Spleen (tissue), 11 donors: Measurements from ENCODE around the gene PCBD2. TPM values are rescaled to one million over a fixed set of nuclear protein-coding genes. Genes with fewer than 3 reads are reported as not detected.

Experiments
- DNase-seq: peaks from one replicate; pipeline ENCODE4 v3.0.0-alpha.2; 2020
- H3K27ac ChIP-seq, 8 donors: fragments of 200-600 bp; sonication (generic) in 7 of 8; 1 replicate in 4 of 8; 2 replicates in 4 of 8; pipeline versions ENCODE4 v1.5.0 to v1.8.0; 2016 to 2021; ENCODE audit warnings: inconsistent platforms in 4 of 8, mild to moderate bottlenecking in 4 of 8, moderate library complexity in 1 of 8
- H3K27me3 ChIP-seq, 7 donors: fragments of 200-600 bp; sonication (generic) in 6 of 7; replicated peaks in 1 of 7; 1 replicate in 4 of 7; 2 replicates in 3 of 7; pipeline versions ENCODE4 v1.5.0 to v1.8.0; 2016 to 2021; ENCODE audit warnings: inconsistent platforms in 3 of 7, mild to moderate bottlenecking in 1 of 7
- H3K36me3 ChIP-seq, 6 donors: fragments of 200-600 bp; sonication (generic) in 5 of 6; 1 replicate in 4 of 6; 2 replicates in 2 of 6; pipeline versions ENCODE4 v1.5.0 to v1.8.0; 2016 to 2021; ENCODE audit warnings: inconsistent platforms in 2 of 6
- H3K4me1 ChIP-seq, 6 donors: fragments of 200-600 bp; sonication (generic) in 5 of 6; 1 replicate in 3 of 6; 2 replicates in 3 of 6; pipeline versions ENCODE4 v1.5.0 to v1.8.0; 2016 to 2021; ENCODE audit warnings: inconsistent platforms in 3 of 6
- H3K4me3 ChIP-seq, 8 donors: fragments of 200-600 bp; sonication (generic) in 7 of 8; 1 replicate in 4 of 8; 2 replicates in 4 of 8; pipeline versions ENCODE4 v1.5.0 to v1.8.0; 2016 to 2021; ENCODE audit warnings: inconsistent platforms in 4 of 8, mild to moderate bottlenecking in 4 of 8, moderate library complexity in 2 of 8
- H3K9me3 ChIP-seq, 8 donors: fragments of 200-600 bp; sonication (generic) in 7 of 8; 1 replicate in 4 of 8; 2 replicates in 4 of 8; pipeline versions ENCODE4 v1.5.0 to v1.8.0; 2016 to 2021; ENCODE audit warnings: inconsistent platforms in 4 of 8
- POLR2A ChIP-seq, 3 donors: fragments of 450-650 bp; IDR thresholded peaks; one replicate each; pipeline ENCODE4 v1.5.1; 2017; ENCODE audit warnings: antibody characterized with exemption in 3 of 3, mild to moderate bottlenecking in 1 of 3
- POLR2AphosphoS5 ChIP-seq, 3 donors: sonication (generic); formaldehyde crosslinking; IDR thresholded peaks; one replicate each; pipeline ENCODE4 v1.5.1; 2017; ENCODE audit warnings: antibody characterized with exemption in 3 of 3
- WGBS, 5 donors: extraction: QIAGEN DNeasy Blood & Tissue Kit in 3 of 5; methylation state at CpG; one replicate each; pipeline versions ENCODE4 v1.1.5 to v1.1.7; 2013 to 2018; 5-methylcytosine and 5-hydroxymethylcytosine counted together
- intact Hi-C: fragments of 100-400 bp; cut with DNase I; formaldehyde crosslinking; loops from one replicate; pipeline ENCODE4 v1.15.0; 2023; ENCODE audit warnings: low total_unique reads
- polyA plus RNA-seq, 3 donors: library from polyadenylated mRNA; stranded (reverse); fragments of 200-250 nt; gene quantifications; one replicate each; pipeline ENCODE4 v1.2.1, GENCODE V29; 2013
- total RNA-seq, 7 donors: library from RNA; depleted of rRNA in 3 of 7; stranded (reverse); fragments of >200 nt in 3 of 7; fragmentation: NEBNext Ultra II Directional in 4 of 7; extraction: Animal tissue kit (Norgen Biotek cat#: 25700) in 4 of 7; gene quantifications; one replicate each; pipeline versions ENCODE4 v1.1.0 to v1.2.1, GENCODE V29; 2016 to 2021
- TF ChIP-seq, protein P1 (sequence below), 11 experiments: fragments of 200-600 bp in 7 of 11; fragments of 450-650 bp in 4 of 11; sonication (generic) in 4 of 11; IDR thresholded peaks in 8 of 11; conservative IDR thresholded peaks in 3 of 11; 1 replicate in 7 of 11; 2 replicates in 4 of 11; pipeline versions ENCODE4 v1.4.0 to v1.8.0; 2016 to 2021; ENCODE audit warnings: antibody characterized with exemption in 11 of 11, inconsistent platforms in 4 of 11, mild to moderate bottlenecking in 1 of 11
- donor health status: healthy with polysubstance abuse.
- donor health status: DM: no; HTN: no; CAD: no; lungs with moderate emphysema.
- donor health status: DM: no; HTN: no; CAD: no.
- donor health status: Bipolar disorder and iron deficiency.
- donor health status: healthy.
- donor health status: DM: no; HTN: no; CAD: no.
- donor health status: DM: yes; HTN: yes; CAD: no.

Gene PCBD2
- total and polyA plus RNA-seq, 10 donors, result 2.8 to 15.8 (median 9.2) TPM

DNA sequence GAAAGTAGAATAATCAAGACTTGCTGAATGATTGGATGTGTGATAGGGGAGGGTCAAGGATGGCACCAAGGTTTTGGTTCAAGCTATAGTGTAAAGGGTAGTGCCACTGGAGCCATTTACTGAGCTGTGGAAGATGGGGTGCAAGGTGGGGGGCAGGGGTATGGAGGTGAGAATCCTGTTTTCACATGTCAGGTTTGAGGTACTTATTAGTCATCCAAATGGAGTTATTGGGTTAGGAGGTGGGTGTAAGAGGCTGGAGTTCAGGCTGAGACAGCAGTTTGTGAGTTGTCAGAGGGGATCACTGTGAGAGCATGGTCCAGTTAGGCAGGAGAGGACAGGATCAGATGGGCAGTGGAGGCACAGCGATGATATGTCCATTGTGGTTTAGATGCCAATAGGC lies 8.9 kb downstream of the PCBD2 start:
- intact Hi-C loops, result no loop called here
- WGBS, 5 donors, result 91 to 100% (median 97%) methylated on average over 1 of the region's 1 CpG

DNA sequence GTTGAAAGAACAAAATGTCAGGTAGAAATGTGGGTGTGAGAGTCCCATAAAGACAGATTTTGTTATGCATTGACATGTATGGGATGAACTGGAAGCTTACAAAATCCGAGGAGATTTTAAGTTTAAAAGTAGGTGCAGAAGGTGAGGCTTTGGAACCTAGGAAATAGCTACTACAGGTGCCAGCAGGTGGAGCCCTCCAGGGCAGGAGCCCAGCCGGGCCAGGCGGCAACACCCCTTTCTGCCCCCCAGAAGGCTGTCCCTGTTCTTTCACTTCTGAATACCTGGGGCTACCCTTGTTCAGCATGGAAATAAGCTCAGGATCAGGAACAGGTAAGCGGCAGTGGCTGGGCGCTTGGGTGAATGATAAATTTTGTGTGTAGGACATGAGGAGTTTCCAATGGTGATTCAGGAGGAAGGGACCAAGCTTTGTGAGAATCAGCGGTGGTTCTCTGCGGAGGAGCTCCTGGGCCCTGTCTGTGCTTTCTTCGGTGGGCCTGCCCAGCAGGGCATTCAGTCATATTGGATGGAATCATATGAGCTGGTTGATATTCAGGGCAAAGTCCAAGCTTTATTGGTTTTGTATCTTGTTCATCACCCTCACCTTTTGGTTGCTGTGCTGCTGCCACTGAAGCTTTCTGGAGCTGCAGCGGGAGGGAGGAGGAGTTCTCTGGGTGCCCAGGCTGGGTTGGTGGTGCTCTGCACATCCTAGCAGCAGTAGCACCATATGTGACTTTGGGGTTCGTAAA lies 12.3 kb downstream of the PCBD2 start:
- intact Hi-C loops, result loop anchor here (5.0 kb wide), 1 partner anchor 275 kb away; no protein-coding TSS in a partner anchor
- 91 to 96% (median 92%) methylated on average over 10 of the region's 10 CpGs for WGBS, 5 donors
- Histone ChIP-seq H3K4me1 (no peaks in the 10 kb centered on the region), H3K36me3 (peaks cover 0 to 80% (median 36%) of the 10 kb centered on the region in 6 donors), H3K9me3 (no peaks in the 10 kb centered on the region), H3K27me3 (no peaks in the 10 kb centered on the region), H3K4me3 (no peak overlapping the region), H3K27ac (no peak overlapping the region)
- DNase-seq, result no peak
- TF ChIP-seq, protein P1, sequence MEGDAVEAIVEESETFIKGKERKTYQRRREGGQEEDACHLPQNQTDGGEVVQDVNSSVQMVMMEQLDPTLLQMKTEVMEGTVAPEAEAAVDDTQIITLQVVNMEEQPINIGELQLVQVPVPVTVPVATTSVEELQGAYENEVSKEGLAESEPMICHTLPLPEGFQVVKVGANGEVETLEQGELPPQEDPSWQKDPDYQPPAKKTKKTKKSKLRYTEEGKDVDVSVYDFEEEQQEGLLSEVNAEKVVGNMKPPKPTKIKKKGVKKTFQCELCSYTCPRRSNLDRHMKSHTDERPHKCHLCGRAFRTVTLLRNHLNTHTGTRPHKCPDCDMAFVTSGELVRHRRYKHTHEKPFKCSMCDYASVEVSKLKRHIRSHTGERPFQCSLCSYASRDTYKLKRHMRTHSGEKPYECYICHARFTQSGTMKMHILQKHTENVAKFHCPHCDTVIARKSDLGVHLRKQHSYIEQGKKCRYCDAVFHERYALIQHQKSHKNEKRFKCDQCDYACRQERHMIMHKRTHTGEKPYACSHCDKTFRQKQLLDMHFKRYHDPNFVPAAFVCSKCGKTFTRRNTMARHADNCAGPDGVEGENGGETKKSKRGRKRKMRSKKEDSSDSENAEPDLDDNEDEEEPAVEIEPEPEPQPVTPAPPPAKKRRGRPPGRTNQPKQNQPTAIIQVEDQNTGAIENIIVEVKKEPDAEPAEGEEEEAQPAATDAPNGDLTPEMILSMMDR (IDR thresholded peaks at IDR 0.05 in 8 of 11, conservative IDR thresholded peaks at IDR 0.05 in 3 of 11), result no peak
- TF ChIP-seq POLR2A (IDR thresholded peaks at IDR 0.05) (no peak), POLR2AphosphoS5 (IDR thresholded peaks at IDR 0.05) (no peak)

More for the DNA sequence above, 8.9 kb downstream of the PCBD2 start:
- H3K9me3 ChIP-seq, result no peaks in the 10 kb centered on the region
- H3K27me3 ChIP-seq, result no peaks in the 10 kb centered on the region
- H3K4me1 ChIP-seq, result no peaks in the 10 kb centered on the region
- H3K4me3 ChIP-seq, result no peak overlapping the region
- peaks cover 0 to 93% (median 44%) of the 10 kb centered on the region in 6 donors for H3K36me3 ChIP-seq
- TF ChIP-seq POLR2A (IDR thresholded peaks at IDR 0.05) (no peak), POLR2AphosphoS5 (IDR thresholded peaks at IDR 0.05) (no peak)
- TF ChIP-seq, protein P1 (IDR thresholded peaks at IDR 0.05 in 8 of 11, conservative IDR thresholded peaks at IDR 0.05 in 3 of 11), result no peak
- DNase-seq, result no peak
- H3K27ac ChIP-seq, result no peak overlapping the region

- TF ChIP-seq, protein P1 (IDR thresholded peaks at IDR 0.05 in 8 of 11, conservative IDR thresholded peaks at IDR 0.05 in 3 of 11), result no peak
- TF ChIP-seq POLR2AphosphoS5 (IDR thresholded peaks at IDR 0.05) (no peak), POLR2A (IDR thresholded peaks at IDR 0.05) (no peak)
- 94 to 98% (median 96%) methylated on average over 3 of the region's 3 CpGs for WGBS, 5 donors
- H3K4me3 ChIP-seq, result no peak overlapping the region
- no peak for DNase-seq
- H3K4me1 ChIP-seq, result no peaks in the 10 kb centered on the region
- no peak overlapping the region for H3K27ac ChIP-seq
- intact Hi-C loops, result loop anchor here (5.0 kb wide), 1 partner anchor 273 kb away; no protein-coding TSS in a partner anchor
- H3K27me3 ChIP-seq, result no peaks in the 10 kb centered on the region
- H3K36me3 ChIP-seq, result peaks cover 0 to 64% (median 29%) of the 10 kb centered on the region in 6 donors
- H3K9me3 ChIP-seq, result no peaks in the 10 kb centered on the region
Measured at GRCh38 chr5:134918861-134919260, 13.9 kb downstream of the PCBD2 start.

- Histone ChIP-seq H3K36me3 (peaks cover 0 to 42% (median 10%) of the 10 kb centered on the region in 6 donors), H3K4me3 (no peak overlapping the region), H3K9me3 (no peaks in the 10 kb centered on the region), H3K27ac (no peak overlapping the region), H3K4me1 (no peaks in the 10 kb centered on the region), H3K27me3 (no peaks in the 10 kb centered on the region)
- no peak for DNase-seq
- TF ChIP-seq POLR2A (IDR thresholded peaks at IDR 0.05) (no peak), POLR2AphosphoS5 (IDR thresholded peaks at IDR 0.05) (no peak)
- TF ChIP-seq, protein P1 (IDR thresholded peaks at IDR 0.05 in 8 of 11, conservative IDR thresholded peaks at IDR 0.05 in 3 of 11), result no peak
- intact Hi-C loops, result no loop called here
- WGBS, 5 donors, result 95 to 98% (median 97%) methylated on average over 9 of the region's 9 CpGs
Measured at GRCh38 chr5:134920848-134921575, 16.1 kb downstream of the PCBD2 start.
